Mammary microvascular endothelial cell (primary cell): ENCODE data around the gene FYB1. TPM values are rescaled to one million over a fixed set of nuclear protein-coding genes. Genes with fewer than 3 reads are reported as not detected.

Source experiments
- total RNA-seq: library from RNA; depleted of rRNA; stranded (reverse); fragments of >200 nt; gene quantifications from 2 replicates; pipeline ENCODE4 v1.2.3, GENCODE V29; 2015

The FYB1 gene, protein sequence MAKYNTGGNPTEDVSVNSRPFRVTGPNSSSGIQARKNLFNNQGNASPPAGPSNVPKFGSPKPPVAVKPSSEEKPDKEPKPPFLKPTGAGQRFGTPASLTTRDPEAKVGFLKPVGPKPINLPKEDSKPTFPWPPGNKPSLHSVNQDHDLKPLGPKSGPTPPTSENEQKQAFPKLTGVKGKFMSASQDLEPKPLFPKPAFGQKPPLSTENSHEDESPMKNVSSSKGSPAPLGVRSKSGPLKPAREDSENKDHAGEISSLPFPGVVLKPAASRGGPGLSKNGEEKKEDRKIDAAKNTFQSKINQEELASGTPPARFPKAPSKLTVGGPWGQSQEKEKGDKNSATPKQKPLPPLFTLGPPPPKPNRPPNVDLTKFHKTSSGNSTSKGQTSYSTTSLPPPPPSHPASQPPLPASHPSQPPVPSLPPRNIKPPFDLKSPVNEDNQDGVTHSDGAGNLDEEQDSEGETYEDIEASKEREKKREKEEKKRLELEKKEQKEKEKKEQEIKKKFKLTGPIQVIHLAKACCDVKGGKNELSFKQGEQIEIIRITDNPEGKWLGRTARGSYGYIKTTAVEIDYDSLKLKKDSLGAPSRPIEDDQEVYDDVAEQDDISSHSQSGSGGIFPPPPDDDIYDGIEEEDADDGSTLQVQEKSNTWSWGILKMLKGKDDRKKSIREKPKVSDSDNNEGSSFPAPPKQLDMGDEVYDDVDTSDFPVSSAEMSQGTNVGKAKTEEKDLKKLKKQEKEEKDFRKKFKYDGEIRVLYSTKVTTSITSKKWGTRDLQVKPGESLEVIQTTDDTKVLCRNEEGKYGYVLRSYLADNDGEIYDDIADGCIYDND
- total RNA-seq = not detected in 2 replicates

DNA sequence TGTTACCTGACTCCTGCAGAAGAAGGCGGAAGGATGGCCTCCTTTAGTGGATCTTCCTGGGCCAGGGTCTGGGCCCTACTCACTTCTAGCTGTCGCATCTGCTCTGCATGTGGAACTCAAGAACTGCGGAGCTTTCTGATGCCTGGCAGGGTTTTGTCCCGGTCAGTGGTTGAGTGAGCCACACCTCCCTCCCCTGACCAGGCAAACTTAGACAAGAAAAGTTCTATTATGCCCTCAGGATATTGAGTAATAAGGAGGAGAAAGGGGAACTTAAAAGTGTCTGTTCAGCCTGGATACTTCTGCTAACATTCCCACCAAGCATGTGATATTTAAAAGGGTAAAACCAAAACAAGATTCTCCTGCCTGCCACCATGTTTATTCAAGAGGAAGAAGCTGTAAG is at the start of gene FYB1:
FYB1 (minus strand) TSS at position 127 of the 400 bp plus-strand sequence. CDS start 16,603 bp downstream, outside the sequence.

GRCh38 chr5:39074017-39074814 is 145.1 kb downstream of the FYB1 start, which contains the start of gene RICTOR:
TSS of gene RICTOR (minus strand) at chr5:39074399. CDS start at chr5:39074377, 22 bp downstream.

Other genes with a start within 250 kb of the FYB1 start
- 11.2 and 12.5 TPM in 2 replicates for gene RICTOR, start 145.2 kb downstream of the FYB1 start, total RNA-seq
- gene C9, start 144.9 kb upstream of the FYB1 start, total RNA-seq = not detected in 2 replicates
- 90.0 and 102 TPM in 2 replicates for gene DAB2, start 205.4 kb upstream of the FYB1 start, total RNA-seq